Panc1 (cell line): Measurements from ENCODE around the gene OR2M2.

Source experiments
- POLR2AphosphoS5 ChIP-seq: IDR thresholded peaks from 2 replicates; pipeline ENCODE4 v1.6.1; 2012; ENCODE audit warnings: mild to moderate bottlenecking, low read depth, low read length, moderate library complexity
- TF ChIP-seq, protein P1 (sequence below): fragments of 450-650 bp; IDR thresholded peaks from 2 replicates; pipeline ENCODE4 v1.5.1; 2017; ENCODE audit warnings: mild to moderate bottlenecking
- TF ChIP-seq, protein P2 (sequence below), 2 experiments: IDR thresholded peaks; 2 replicates each; pipeline ENCODE4 v1.6.1; 2011 to 2012; ENCODE audit warnings: low read depth in 2 of 2, control low read depth in 1 of 2, low read length in 1 of 2, mild to moderate bottlenecking in 1 of 2, moderate library complexity in 1 of 2; ENCODE audit not compliant: insufficient read depth in 1 of 2

DNA sequence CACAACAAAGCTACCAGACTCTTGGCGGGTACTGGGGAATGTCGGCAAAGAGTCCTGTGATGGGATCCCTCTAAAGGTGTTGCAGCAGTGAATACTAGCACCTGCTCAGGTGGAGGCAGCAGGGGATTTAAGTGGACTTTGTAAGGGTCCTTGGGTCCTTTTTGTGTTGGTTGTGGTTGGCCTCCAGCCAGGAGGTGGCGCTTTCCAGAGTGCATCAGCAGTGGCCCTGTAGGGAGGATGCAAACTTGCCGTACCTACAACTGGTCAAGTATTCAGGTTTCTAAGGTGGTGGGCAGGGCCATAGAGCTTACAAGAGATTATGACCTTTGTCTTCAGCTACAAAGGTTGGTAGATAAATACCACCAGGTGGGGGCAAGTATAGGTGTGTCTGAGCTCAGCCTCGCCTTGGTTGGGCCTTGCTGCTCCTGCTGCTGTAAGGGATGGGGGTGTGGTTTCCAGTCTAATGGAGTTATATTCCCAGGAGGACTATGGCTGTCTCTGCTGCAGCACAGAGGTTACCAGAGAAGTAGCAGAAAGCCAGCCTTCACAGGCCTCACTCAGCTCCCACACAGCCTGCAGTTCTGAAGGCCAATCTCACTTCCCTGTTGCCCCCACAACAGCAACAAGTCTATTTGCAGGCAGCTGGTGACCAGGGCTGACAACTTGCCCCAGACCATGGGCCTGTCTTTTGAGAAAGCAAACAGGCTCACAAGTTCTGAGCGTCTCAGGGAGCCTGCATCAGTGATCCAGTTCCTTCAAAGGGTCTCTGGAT is 22.4 kb upstream of the OR2M2 start:
- no peak for TF ChIP-seq POLR2AphosphoS5
- TF ChIP-seq, protein P1, sequence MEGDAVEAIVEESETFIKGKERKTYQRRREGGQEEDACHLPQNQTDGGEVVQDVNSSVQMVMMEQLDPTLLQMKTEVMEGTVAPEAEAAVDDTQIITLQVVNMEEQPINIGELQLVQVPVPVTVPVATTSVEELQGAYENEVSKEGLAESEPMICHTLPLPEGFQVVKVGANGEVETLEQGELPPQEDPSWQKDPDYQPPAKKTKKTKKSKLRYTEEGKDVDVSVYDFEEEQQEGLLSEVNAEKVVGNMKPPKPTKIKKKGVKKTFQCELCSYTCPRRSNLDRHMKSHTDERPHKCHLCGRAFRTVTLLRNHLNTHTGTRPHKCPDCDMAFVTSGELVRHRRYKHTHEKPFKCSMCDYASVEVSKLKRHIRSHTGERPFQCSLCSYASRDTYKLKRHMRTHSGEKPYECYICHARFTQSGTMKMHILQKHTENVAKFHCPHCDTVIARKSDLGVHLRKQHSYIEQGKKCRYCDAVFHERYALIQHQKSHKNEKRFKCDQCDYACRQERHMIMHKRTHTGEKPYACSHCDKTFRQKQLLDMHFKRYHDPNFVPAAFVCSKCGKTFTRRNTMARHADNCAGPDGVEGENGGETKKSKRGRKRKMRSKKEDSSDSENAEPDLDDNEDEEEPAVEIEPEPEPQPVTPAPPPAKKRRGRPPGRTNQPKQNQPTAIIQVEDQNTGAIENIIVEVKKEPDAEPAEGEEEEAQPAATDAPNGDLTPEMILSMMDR, result no peak
- TF ChIP-seq, protein P2, sequence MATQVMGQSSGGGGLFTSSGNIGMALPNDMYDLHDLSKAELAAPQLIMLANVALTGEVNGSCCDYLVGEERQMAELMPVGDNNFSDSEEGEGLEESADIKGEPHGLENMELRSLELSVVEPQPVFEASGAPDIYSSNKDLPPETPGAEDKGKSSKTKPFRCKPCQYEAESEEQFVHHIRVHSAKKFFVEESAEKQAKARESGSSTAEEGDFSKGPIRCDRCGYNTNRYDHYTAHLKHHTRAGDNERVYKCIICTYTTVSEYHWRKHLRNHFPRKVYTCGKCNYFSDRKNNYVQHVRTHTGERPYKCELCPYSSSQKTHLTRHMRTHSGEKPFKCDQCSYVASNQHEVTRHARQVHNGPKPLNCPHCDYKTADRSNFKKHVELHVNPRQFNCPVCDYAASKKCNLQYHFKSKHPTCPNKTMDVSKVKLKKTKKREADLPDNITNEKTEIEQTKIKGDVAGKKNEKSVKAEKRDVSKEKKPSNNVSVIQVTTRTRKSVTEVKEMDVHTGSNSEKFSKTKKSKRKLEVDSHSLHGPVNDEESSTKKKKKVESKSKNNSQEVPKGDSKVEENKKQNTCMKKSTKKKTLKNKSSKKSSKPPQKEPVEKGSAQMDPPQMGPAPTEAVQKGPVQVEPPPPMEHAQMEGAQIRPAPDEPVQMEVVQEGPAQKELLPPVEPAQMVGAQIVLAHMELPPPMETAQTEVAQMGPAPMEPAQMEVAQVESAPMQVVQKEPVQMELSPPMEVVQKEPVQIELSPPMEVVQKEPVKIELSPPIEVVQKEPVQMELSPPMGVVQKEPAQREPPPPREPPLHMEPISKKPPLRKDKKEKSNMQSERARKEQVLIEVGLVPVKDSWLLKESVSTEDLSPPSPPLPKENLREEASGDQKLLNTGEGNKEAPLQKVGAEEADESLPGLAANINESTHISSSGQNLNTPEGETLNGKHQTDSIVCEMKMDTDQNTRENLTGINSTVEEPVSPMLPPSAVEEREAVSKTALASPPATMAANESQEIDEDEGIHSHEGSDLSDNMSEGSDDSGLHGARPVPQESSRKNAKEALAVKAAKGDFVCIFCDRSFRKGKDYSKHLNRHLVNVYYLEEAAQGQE (IDR thresholded peaks at IDR 0.05; ENCODE audit: insufficient read depth in 1 of 2, low read depth in 2 of 2, low read length in 1 of 2), result no peak
